RWPE1 (cell line): ENCODE results near the gene CABP7.

Experiments
- CTCF ChIA-PET: fragments of 350-600 bp; sonication (Branson Sonifier 250); formaldehyde crosslinking; extraction: SDS; loops from one replicate; lab custom pipeline; 2021; lab: Yijun Ruan, JAX
- POLR2A ChIA-PET: fragments of 400-600 bp; formaldehyde crosslinking; extraction: SDS; loops from one replicate; lab custom pipeline; 2020; ENCODE audit warnings: antibody characterized with exemption; ENCODE audit not compliant: low non-redundant PET; lab: Yijun Ruan, JAX
- DNase-seq: peaks from one replicate; pipeline ENCODE4 v3.0.0; 2012; ENCODE audit warnings: low spot score
- H3K27ac ChIP-seq: fragments of 450-650 bp; 2 replicates; pipeline ENCODE4 v1.5.1; 2017
- TF ChIP-seq, protein P1 (sequence below): fragments of 450-650 bp; conservative IDR thresholded peaks from 2 replicates; pipeline ENCODE4 v1.5.1; 2017; ENCODE audit warnings: low read depth, mild to moderate bottlenecking

CABP7 gene

DNA sequence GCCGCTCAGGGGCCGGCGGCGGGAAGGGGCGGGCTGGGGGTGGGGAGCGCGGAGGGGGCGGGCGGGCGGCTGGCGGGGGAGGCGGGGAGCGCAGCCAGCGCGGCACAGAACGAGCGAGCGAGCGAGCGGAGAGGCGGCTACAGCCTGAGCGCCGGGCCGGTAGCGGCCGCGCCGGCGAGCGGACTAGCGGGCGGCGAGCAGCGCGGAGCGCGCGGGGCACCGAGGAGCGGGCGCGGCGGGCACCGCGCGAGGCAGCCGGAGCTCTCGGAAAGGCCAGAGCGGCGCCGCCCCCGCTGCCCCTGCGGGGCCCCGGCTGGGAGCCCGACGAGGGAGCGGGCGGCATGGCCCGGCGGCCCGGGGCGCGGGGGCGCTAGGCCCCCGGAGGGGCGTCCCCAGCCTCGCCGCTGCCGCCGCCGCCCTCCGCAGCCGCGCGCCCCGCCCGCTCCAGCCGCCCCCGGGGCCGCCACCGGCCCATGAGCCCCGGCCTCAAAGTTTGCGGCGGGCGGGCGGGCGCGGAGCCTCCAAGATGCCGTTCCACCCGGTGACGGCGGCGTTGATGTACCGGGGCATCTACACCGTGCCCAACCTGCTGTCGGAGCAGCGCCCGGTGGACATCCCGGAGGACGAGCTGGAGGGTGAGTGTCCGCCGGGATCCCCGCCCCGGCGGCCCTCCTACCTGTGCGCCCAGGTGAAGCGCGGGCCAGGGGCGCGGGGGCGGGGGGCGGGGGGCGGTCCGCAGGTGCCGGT, at the start of gene CABP7:
TSS of gene CABP7 (plus strand) at position 105 of the 747 bp plus-strand sequence. CDS start at position 527, 422 bp downstream.
- CTCF ChIA-PET, result no interaction called here

DNA sequence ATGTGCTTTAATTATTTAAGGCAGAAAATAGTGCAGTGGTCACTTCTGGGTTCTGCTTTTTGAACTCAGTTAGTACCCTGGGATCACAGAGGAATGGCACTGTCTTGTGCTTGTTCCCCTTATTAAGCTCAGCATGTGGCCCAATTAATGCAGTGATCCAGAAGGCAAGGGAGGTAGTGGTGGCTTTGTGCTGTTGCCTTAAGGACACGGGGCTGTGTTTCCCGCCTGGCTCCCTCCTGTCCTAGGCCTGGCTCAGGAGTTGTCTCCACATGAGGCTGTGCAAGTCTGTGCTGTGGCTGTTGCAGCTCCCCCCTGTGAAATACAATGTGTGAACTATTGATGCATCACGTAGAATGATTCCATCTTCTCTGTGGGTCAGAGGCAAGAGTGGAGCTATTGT, 49.2 kb upstream of the CABP7 start:
- H3K27ac ChIP-seq, result no peak overlapping the region
- ChIA-PET CTCF (interaction anchor here (0.8 kb wide), 1 partner anchor 36 kb away, joined by 3 read pairs; no protein-coding TSS in a partner anchor), POLR2A (no interaction called here)
- no peak for DNase-seq
- TF ChIP-seq, protein P1, sequence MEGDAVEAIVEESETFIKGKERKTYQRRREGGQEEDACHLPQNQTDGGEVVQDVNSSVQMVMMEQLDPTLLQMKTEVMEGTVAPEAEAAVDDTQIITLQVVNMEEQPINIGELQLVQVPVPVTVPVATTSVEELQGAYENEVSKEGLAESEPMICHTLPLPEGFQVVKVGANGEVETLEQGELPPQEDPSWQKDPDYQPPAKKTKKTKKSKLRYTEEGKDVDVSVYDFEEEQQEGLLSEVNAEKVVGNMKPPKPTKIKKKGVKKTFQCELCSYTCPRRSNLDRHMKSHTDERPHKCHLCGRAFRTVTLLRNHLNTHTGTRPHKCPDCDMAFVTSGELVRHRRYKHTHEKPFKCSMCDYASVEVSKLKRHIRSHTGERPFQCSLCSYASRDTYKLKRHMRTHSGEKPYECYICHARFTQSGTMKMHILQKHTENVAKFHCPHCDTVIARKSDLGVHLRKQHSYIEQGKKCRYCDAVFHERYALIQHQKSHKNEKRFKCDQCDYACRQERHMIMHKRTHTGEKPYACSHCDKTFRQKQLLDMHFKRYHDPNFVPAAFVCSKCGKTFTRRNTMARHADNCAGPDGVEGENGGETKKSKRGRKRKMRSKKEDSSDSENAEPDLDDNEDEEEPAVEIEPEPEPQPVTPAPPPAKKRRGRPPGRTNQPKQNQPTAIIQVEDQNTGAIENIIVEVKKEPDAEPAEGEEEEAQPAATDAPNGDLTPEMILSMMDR, result no peak

More for the DNA sequence above, at the start of gene CABP7:
- TF ChIP-seq, protein P1, result no peak
- no peak for DNase-seq
- POLR2A ChIA-PET, result no interaction called here
- H3K27ac ChIP-seq, result no peak within 1 kb of the TSS

DNA sequence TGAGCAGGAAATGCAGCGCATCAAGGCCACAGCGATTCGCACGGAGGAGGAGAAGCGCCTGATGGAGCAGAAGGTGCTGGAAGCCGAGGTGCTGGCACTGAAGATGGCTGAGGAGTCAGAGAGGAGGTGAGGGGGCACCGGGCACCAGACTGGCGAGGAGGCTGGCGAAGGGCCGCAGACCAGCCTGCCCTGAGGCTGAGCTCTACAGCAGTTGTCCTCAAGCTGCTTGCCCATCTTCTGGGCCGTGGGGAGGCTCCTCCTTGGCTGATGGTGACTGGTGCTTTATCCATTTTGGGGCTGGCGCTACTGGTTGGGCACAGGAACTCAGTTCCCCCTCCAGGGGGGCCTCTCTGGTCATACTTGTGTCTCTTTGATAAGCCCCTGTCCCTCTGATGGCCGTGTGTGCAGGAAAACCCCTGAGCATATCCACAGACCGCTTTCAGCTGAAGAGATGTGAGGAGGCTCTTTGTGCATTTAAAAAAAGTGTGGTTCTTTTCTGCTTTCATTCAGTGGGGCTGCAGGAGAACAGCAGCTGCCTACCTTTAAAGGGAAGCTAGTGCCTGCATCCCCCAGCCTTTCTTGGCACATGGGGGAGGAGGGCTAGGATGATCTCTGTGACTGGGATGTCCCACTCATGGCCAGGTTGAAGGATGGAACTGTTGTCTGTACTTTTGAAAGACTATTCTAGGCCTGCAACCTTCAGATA, 46.3 kb upstream of the CABP7 start:
- ChIA-PET CTCF (interaction anchor here (1.1 kb wide), 1 partner anchor 16 kb away, joined by 4 read pairs; no protein-coding TSS in a partner anchor), POLR2A (no interaction called here)
- H3K27ac ChIP-seq, result no peak overlapping the region
- no peak for DNase-seq
- TF ChIP-seq, protein P1, result no peak

DNA sequence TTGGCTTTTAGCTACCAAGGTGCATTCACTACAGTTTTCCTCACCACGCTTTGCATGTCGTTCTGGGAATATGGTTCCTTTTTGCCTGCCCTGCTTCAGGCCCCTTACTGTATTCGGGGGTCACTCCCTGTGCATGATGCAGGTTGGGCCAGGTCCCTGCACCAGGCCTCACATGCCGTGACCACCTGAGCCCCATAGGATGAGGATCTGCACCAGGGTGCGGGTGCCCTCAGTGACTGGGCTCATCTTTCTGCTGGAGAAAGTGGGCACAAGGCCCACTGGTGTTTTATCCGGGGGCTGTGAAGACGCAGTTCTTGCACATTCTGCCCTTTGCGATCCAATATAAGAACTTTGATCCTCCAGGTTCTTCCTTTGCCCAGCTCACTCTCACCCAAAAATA, 45.7 kb upstream of the CABP7 start:
- TF ChIP-seq, protein P1, result no peak
- POLR2A ChIA-PET, result no interaction called here
- H3K27ac ChIP-seq, result no peak overlapping the region
- CTCF ChIA-PET, result interaction anchor here (1.1 kb wide), 1 partner anchor 16 kb away, joined by 4 read pairs; no protein-coding TSS in a partner anchor
- DNase-seq, result no peak

DNA sequence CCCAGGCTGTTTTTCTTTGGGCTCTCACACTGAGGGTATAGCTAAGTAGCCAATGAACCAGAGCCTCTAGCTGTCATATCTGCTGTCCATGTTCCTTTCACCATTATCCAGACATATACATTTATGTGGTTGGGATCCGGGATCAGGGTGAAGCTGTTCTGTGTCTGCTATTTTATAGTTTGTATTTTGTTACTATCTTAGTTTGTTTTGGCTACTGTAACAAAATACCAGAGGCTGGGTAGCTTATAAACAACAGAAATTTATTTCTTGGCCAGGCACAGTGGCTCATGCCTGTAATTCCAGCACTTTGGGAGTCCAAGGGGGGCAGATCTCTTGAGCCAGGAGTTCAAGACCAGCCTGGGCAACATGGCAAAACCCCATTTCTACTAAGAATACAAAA, 40.5 kb upstream of the CABP7 start:
- DNase-seq, result no peak
- ChIA-PET CTCF (no interaction called here), POLR2A (no interaction called here)
- no peak overlapping the region for H3K27ac ChIP-seq
- TF ChIP-seq, protein P1, result no peak

DNA sequence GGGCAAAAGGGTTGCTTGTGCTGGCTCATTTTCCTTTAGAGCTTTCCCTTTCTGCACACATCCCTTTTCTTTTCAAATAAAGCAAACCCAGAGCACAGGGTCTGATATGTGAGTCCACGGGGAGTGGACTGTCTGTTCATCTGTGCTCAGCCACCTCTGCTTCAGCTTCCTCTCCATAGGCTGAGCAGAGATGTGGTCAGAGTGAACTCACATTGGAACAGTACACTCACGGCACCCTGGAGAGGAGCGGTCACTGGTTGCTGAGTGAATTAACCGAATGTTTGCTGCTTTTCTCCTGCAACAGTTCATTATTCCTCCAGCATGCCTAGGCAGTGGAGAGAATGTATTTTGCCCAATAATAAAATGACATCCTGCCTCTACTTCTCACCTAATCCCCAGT, 36.3 kb upstream of the CABP7 start:
- TF ChIP-seq, protein P1, result no peak
- CTCF ChIA-PET, result no interaction called here
- no peak for DNase-seq
- H3K27ac ChIP-seq, result no peak overlapping the region
- POLR2A ChIA-PET, result no interaction called here
